ENCODE data around the gene CYP2S1.
A peak's percentile ranks its signal among the peaks of the same experiment; 100 is the strongest.

CYP2S1 gene

GRCh38 chr19:41194157-41194552 is 1.1 kb downstream of the CYP2S1 start:
- DNase-seq (ENCODE audit: low read depth in 2 of 2) = no peak

- no peak for DNase-seq (ENCODE audit: low read depth in 2 of 2)
Measured at GRCh38 chr19:41195675-41196497, 2.9 kb downstream of the CYP2S1 start.

- DNase-seq (ENCODE audit: low read depth in 2 of 2) = no peak
Measured at GRCh38 chr19:41198559-41198958, 5.5 kb downstream of the CYP2S1 start.

- DNase-seq (ENCODE audit: low read depth in 2 of 2) = no peak
Measured at GRCh38 chr19:41203371-41203770, 10.4 kb downstream of the CYP2S1 start.

- DNase-seq (ENCODE audit: low read depth in 2 of 2) = peak; percentile 69 to 82
Measured at GRCh38 chr19:41204338-41204737, 11.3 kb downstream of the CYP2S1 start.

GRCh38 chr19:41205995-41206394 is 13.0 kb downstream of the CYP2S1 start:
- DNase-seq (ENCODE audit: low read depth in 2 of 2) = no peak

- no peak for DNase-seq (ENCODE audit: low read depth in 2 of 2)
Measured at GRCh38 chr19:41206456-41206855, 13.4 kb downstream of the CYP2S1 start.

- no peak for DNase-seq (ENCODE audit: low read depth in 2 of 2)
Measured at GRCh38 chr19:41206926-41207750, 14.1 kb downstream of the CYP2S1 start.

- no peak for DNase-seq (ENCODE audit: low read depth in 2 of 2)
Measured at GRCh38 chr19:41214161-41214560, 21.1 kb downstream of the CYP2S1 start.

- DNase-seq (ENCODE audit: low read depth in 2 of 2) = no peak
Measured at GRCh38 chr19:41217741-41218140, 24.7 kb downstream of the CYP2S1 start.

GRCh38 chr19:41218249-41218614 is 25.2 kb downstream of the CYP2S1 start:
- no peak for DNase-seq (ENCODE audit: low read depth in 2 of 2)

- no peak for DNase-seq (ENCODE audit: low read depth in 2 of 2)
Measured at GRCh38 chr19:41218615-41219507, 25.8 kb downstream of the CYP2S1 start, which contains the start of gene AXL. Gene AXL, plus strand, starts transcription at chr19:41219223. Its CDS starts 170 bp downstream, at chr19:41219393.

- no peak for DNase-seq (ENCODE audit: low read depth in 2 of 2)
Measured at GRCh38 chr19:41219924-41220567, 27.0 kb downstream of the CYP2S1 start.

- no peak for DNase-seq (ENCODE audit: low read depth in 2 of 2)
Measured at GRCh38 chr19:41220811-41221210, 27.8 kb downstream of the CYP2S1 start.

GRCh38 chr19:41221514-41222205 is 28.6 kb downstream of the CYP2S1 start:
- DNase-seq (ENCODE audit: low read depth in 2 of 2) = no peak

GRCh38 chr19:41222240-41222639 is 29.2 kb downstream of the CYP2S1 start:
- DNase-seq (ENCODE audit: low read depth in 2 of 2) = no peak

GRCh38 chr19:41223431-41224234 is 30.6 kb downstream of the CYP2S1 start:
- no peak for DNase-seq (ENCODE audit: low read depth in 2 of 2)

GRCh38 chr19:41224632-41225031 is 31.6 kb downstream of the CYP2S1 start:
- DNase-seq (ENCODE audit: low read depth in 2 of 2) = no peak

- peak; percentile 42 to 49 for DNase-seq (ENCODE audit: low read depth in 2 of 2)
Measured at GRCh38 chr19:41225238-41226052, 32.4 kb downstream of the CYP2S1 start.
